HEK293 (cell line): ENCODE results near the gene FMNL3.

Experiments
- CTCF ChIP-seq: fragments of 450-650 bp; formaldehyde crosslinking; IDR thresholded peaks from 2 replicates; pipeline ENCODE4 v1.5.1; 2016; ENCODE audit warnings: missing biosample characterization, missing genetic modification characterization
- KLF8 ChIP-seq: fragments of 450-650 bp; formaldehyde crosslinking; IDR thresholded peaks from 2 replicates; pipeline ENCODE4 v1.5.1; 2016; ENCODE audit warnings: missing biosample characterization, missing genetic modification characterization
- MZF1 ChIP-seq: fragments of 450-650 bp; formaldehyde crosslinking; IDR thresholded peaks from 2 replicates; pipeline ENCODE4 v1.5.1; 2017; ENCODE audit warnings: missing biosample characterization, missing genetic modification characterization, borderline replicate concordance
- ZBTB6 ChIP-seq: fragments of 450-650 bp; formaldehyde crosslinking; IDR thresholded peaks from 2 replicates; pipeline ENCODE4 v1.5.1; 2017; ENCODE audit warnings: missing biosample characterization, missing genetic modification characterization
- ZNF121 ChIP-seq: fragments of 450-650 bp; formaldehyde crosslinking; IDR thresholded peaks from 2 replicates; pipeline ENCODE4 v1.5.1; 2016; ENCODE audit warnings: missing biosample characterization, missing genetic modification characterization
- ZNF23 ChIP-seq: fragments of 450-650 bp; formaldehyde crosslinking; IDR thresholded peaks from 2 replicates; pipeline ENCODE4 v1.5.1; 2016; ENCODE audit warnings: missing biosample characterization, missing genetic modification characterization, borderline replicate concordance
- ZNF777 ChIP-seq: fragments of 450-650 bp; formaldehyde crosslinking; IDR thresholded peaks from 2 replicates; pipeline ENCODE4 v1.5.1; 2017; ENCODE audit warnings: missing biosample characterization, missing genetic modification characterization, borderline replicate concordance

- TF ChIP-seq MZF1 (tag by site-specific recombination) (no peak), KLF8 (no peak), ZNF121 (no peak), ZNF23 (tag by site-specific recombination) (no peak), CTCF (tag by site-specific recombination) (no peak), ZBTB6 (tag by site-specific recombination) (no peak), ZNF777 (tag by site-specific recombination) (no peak)
These were observed 88.6 kb downstream of the FMNL3 start for GRCh38 chr12:49618576-49618975.
